Right atrium auricular region (tissue), 2 donors: ENCODE measurements around the gene CNOT4. TPM values are rescaled to one million over a fixed set of nuclear protein-coding genes. Genes with fewer than 3 reads are reported as not detected.

Experiments
- DNase-seq: peaks from one replicate; pipeline ENCODE4 v3.0.0-alpha.2; 2019; ENCODE audit warnings: low spot score
- H3K27ac ChIP-seq, 2 donors: fragments of 200-600 bp; sonication (generic); 1 replicate in 1 of 2; 2 replicates in 1 of 2; pipeline ENCODE4 v1.5.1; 2016 to 2019
- H3K27me3 ChIP-seq, 2 donors: fragments of 200-600 bp; sonication (generic); one replicate each; pipeline versions ENCODE4 v1.5.1 to v1.6.0; 2017 to 2019
- H3K36me3 ChIP-seq: fragments of 200-600 bp; sonication (generic); one replicate; pipeline ENCODE4 v1.5.1; 2016
- H3K4me1 ChIP-seq, 2 donors: fragments of 200-600 bp; sonication (generic); one replicate each; pipeline versions ENCODE4 v1.5.1 to v1.6.0; 2017 to 2019
- H3K4me3 ChIP-seq, 2 donors: fragments of 200-600 bp; sonication (generic); 1 replicate in 1 of 2; 2 replicates in 1 of 2; pipeline ENCODE4 v1.5.1; 2017 to 2019; ENCODE audit warnings: mild to moderate bottlenecking in 1 of 2, moderate library complexity in 1 of 2
- H3K9me3 ChIP-seq, 2 donors: fragments of 200-600 bp; sonication (generic); one replicate each; pipeline ENCODE4 v1.5.1; 2019
- total RNA-seq, 2 donors: library from RNA; depleted of rRNA; stranded (reverse); fragments of >200 nt; gene quantifications; one replicate each; pipeline ENCODE4 v1.1.0, GENCODE V29; 2016
- TF ChIP-seq, protein P1 (sequence below), 2 donors: fragments of 200-600 bp; sonication (generic); IDR thresholded peaks; one replicate each; pipeline ENCODE4 v1.5.1; 2019; ENCODE audit warnings: antibody characterized with exemption in 2 of 2

CNOT4 gene
- total RNA-seq, 2 donors from 2014 or later = 23.3 to 25.3 TPM

DNA sequence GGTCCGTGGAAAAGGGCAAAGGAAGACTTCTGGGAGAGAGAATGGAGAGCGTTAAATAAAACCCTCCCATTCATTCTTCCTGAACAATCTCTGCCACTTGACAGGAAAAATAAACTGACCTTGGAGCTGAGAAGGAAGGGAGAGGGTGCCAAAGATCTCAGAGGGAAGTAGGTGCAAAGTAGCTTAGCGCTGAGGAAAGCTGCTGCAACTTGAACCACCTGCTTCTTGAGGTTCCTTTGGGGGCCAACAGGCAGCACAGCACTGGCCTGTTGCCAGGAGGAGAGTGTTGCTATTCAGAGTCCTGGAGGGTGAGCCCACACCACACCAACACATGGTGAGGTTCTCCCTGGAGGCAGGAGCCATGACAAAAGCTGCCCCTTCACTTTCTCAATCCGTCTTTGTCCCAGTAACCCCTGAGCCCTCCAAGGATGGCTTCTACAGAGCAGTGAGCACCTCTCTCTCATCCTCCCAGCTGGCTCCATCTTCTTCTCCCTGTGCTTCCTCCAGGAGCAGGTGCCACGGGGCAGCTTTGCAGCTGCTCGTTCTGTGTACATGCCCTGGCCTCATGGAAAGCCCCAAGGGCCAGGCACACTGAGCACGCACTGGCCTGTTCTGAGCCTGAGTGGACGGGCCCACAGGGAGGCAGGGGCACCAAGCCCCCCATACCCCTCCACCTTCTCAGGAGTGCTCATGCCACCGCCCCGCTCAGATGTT, 174.9 kb downstream of the CNOT4 start:
- Histone ChIP-seq H3K36me3 (no peaks in the 10 kb centered on the region), H3K4me3 (no peak overlapping the region), H3K27me3 (no peaks in the 10 kb centered on the region), H3K27ac (no peak overlapping the region), H3K9me3 (no peaks in the 10 kb centered on the region), H3K4me1 (no peaks in the 10 kb centered on the region)
- DNase-seq = no peak
- TF ChIP-seq, protein P1, sequence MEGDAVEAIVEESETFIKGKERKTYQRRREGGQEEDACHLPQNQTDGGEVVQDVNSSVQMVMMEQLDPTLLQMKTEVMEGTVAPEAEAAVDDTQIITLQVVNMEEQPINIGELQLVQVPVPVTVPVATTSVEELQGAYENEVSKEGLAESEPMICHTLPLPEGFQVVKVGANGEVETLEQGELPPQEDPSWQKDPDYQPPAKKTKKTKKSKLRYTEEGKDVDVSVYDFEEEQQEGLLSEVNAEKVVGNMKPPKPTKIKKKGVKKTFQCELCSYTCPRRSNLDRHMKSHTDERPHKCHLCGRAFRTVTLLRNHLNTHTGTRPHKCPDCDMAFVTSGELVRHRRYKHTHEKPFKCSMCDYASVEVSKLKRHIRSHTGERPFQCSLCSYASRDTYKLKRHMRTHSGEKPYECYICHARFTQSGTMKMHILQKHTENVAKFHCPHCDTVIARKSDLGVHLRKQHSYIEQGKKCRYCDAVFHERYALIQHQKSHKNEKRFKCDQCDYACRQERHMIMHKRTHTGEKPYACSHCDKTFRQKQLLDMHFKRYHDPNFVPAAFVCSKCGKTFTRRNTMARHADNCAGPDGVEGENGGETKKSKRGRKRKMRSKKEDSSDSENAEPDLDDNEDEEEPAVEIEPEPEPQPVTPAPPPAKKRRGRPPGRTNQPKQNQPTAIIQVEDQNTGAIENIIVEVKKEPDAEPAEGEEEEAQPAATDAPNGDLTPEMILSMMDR (IDR thresholded peaks at IDR 0.05) = no peak

DNA sequence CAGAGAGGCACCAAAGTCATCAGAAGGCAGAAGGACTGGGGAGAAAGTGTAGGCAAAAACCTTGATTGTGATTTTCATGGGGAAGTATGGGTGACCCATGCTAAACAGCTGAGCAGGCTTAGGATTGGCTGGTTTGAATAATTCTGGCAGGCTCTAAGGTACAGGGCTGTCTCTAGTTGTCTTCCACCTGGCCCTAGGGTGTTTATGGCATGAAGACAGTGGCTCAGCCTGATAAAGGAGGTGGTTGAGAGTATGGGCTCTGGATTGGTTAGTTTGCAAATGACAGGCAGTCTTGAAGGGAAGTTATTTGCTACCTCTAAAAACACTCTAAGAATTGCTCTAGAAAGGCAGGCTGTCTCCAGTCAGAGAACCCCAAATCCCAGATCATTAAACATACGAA, 176.0 kb downstream of the CNOT4 start:
- Histone ChIP-seq H3K4me3 (no peak overlapping the region), H3K27me3 (no peaks in the 10 kb centered on the region), H3K9me3 (no peaks in the 10 kb centered on the region), H3K36me3 (no peaks in the 10 kb centered on the region), H3K27ac (no peak overlapping the region), H3K4me1 (no peaks in the 10 kb centered on the region)
- no peak for DNase-seq
- TF ChIP-seq, protein P1 (IDR thresholded peaks at IDR 0.05) = no peak

DNA sequence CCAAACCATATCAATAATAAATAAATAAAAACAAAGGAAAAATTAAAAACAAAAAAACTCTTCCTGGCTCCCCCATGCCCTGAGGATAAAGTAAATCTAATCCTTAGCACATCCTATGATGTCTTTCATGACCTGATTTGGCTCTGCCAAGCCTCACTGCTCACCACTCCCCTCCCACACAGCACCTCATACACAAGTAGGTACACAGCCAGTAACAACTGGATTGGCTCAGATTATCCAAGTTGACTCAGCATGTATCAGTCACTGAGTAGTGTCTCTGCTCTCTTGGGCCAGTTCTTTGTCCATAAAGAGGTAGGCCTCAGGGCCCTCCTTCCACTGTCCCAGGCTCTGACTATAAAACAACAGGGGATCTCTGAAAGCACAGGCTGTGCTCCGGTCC, 176.7 kb downstream of the CNOT4 start:
- Histone ChIP-seq H3K36me3 (no peaks in the 10 kb centered on the region), H3K4me1 (no peaks in the 10 kb centered on the region), H3K9me3 (no peaks in the 10 kb centered on the region), H3K27me3 (no peaks in the 10 kb centered on the region), H3K27ac (no peak overlapping the region), H3K4me3 (no peak overlapping the region)
- no peak for DNase-seq
- TF ChIP-seq, protein P1 (IDR thresholded peaks at IDR 0.05) = no peak

DNA sequence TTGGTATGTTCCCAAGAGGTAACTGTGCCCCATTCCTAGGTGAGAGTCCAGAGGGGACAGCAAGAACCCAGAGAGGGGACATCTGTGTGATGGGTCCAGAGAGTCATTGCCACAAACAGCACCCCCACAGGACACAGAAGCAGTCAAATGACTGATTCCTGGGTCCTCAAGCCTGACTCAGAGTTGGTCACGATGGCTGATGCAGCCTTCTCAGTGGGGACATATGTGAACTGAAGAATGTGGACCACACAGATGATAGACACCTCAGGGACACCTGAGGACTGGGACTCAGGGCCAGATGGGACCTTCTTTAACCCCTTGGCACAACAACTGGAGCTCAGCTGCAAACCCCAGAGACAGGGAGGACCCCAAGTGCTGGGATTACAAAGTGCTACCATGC, 179.8 kb downstream of the CNOT4 start:
- Histone ChIP-seq H3K9me3 (no peaks in the 10 kb centered on the region), H3K27ac (no peak overlapping the region), H3K4me3 (no peak overlapping the region), H3K4me1 (no peaks in the 10 kb centered on the region), H3K36me3 (no peaks in the 10 kb centered on the region), H3K27me3 (no peaks in the 10 kb centered on the region)
- TF ChIP-seq, protein P1 (IDR thresholded peaks at IDR 0.05) = no peak
- no peak for DNase-seq

DNA sequence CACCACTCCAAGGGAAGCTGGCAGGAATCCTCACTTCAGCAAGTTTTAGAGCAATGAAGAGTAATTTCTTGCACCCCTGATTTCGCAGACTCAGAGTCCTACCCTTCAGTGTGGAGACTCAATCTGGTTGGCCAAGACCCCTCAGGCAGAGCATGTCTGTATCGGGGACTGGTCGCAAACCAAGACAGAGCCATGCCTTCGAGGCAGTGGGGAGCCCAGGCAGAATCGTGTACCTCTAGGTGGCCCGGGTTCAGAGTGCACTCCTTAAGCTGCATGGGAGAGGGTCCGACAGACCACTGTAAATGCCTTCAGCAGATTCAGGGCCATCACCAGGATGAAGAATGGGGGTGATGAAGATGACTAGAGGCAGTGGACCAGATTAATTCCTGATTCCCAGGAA, 181.4 kb downstream of the CNOT4 start:
- no peaks in the 10 kb centered on the region for H3K36me3 ChIP-seq
- H3K27ac ChIP-seq = no peak overlapping the region
- no peaks in the 10 kb centered on the region for H3K4me1 ChIP-seq
- TF ChIP-seq, protein P1 (IDR thresholded peaks at IDR 0.05) = no peak
- H3K27me3 ChIP-seq = no peaks in the 10 kb centered on the region
- no peak overlapping the region for H3K4me3 ChIP-seq
- no peaks in the 10 kb centered on the region for H3K9me3 ChIP-seq
- DNase-seq = no peak

DNA sequence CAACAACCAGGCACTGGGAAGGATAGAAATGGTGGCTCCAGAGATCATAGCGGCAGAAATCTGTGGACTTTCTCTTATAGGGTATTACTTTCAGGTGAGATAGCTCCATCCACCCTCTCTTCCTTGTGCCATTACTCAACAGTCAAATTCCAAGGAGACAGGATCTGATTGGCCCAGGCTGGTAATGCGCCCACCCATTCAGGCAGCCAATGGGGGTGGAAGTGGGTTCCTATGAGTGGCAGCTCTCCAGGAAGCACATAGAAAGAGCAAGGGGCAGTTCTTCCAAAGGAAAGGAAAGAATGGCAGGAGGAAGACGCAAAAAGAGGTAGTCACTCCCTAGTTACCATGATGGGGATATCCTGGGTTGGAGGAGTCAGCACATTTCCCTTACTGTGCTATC, 181.8 kb downstream of the CNOT4 start:
- H3K27me3 ChIP-seq = no peaks in the 10 kb centered on the region
- no peak for DNase-seq
- no peaks in the 10 kb centered on the region for H3K4me1 ChIP-seq
- no peak overlapping the region for H3K27ac ChIP-seq
- H3K9me3 ChIP-seq = no peaks in the 10 kb centered on the region
- no peaks in the 10 kb centered on the region for H3K36me3 ChIP-seq
- TF ChIP-seq, protein P1 (IDR thresholded peaks at IDR 0.05) = no peak
- H3K4me3 ChIP-seq = no peak overlapping the region
